ENCODE results near the gene EFCAB5.

EFCAB5 gene

GRCh38 chr17:29918016-29918415 is 23.4 kb upstream of the EFCAB5 start:
- Histone ChIP-seq H3K27ac (ENCODE audit: low read depth, low read length) (no peak overlapping the region), H3K4me2 (ENCODE audit: low read depth, low read length, poor library complexity, severe bottlenecking) (no peak overlapping the region), H3K36me3 (ENCODE audit: low read length) (no peaks in the 10 kb centered on the region), H3F3A (ENCODE audit: insufficient read depth) (peaks cover 7% of the 10 kb centered on the region; the same call in 1 of the 2 replicates), H3K27me3 (ENCODE audit: low read length) (no peaks in the 10 kb centered on the region), H4K20me1 (ENCODE audit: low read depth, low read length) (no peaks in the 10 kb centered on the region), H3K9me3 (ENCODE audit: insufficient read depth, low read length) (no peaks in the 10 kb centered on the region), H3K9me2 (replicated peaks; ENCODE audit: insufficient read depth, low read length) (no peaks in the 10 kb centered on the region), H3K79me2 (ENCODE audit: insufficient read depth, low read length) (peaks cover 95% of the 10 kb centered on the region), H3K4me3 (ENCODE audit: insufficient read depth, low read length, poor library complexity, severe bottlenecking) (no peak overlapping the region), H3K9ac (ENCODE audit: low read length) (no peak overlapping the region), H2AFZ (ENCODE audit: low read depth, low read length, severe bottlenecking) (no peak overlapping the region)
- TF ChIP-seq CTCF (IDR thresholded peaks at IDR 0.05; ENCODE audit: insufficient read depth, low read length, poor library complexity, severe bottlenecking) (no peak), EZH2phosphoT487 (conservative IDR thresholded peaks at IDR 0.05; ENCODE audit: low read length) (no peak)

GRCh38 chr17:29918922-29919856 is 22.2 kb upstream of the EFCAB5 start:
- Histone ChIP-seq H3K4me3 (ENCODE audit: insufficient read depth, low read length, poor library complexity, severe bottlenecking) (no peak overlapping the region), H3F3A (ENCODE audit: insufficient read depth) (peaks cover 7% of the 10 kb centered on the region; the same call in 1 of the 2 replicates), H3K9ac (ENCODE audit: low read length) (no peak overlapping the region), H3K27me3 (ENCODE audit: low read length) (no peaks in the 10 kb centered on the region), H3K9me2 (replicated peaks; ENCODE audit: insufficient read depth, low read length) (no peaks in the 10 kb centered on the region), H3K79me2 (ENCODE audit: insufficient read depth, low read length) (peaks cover 97% of the 10 kb centered on the region), H3K27ac (ENCODE audit: low read depth, low read length) (no peak overlapping the region), H3K36me3 (ENCODE audit: low read length) (peaks cover under 1% of the 10 kb centered on the region; the same call in 1 of the 2 replicates), H2AFZ (ENCODE audit: low read depth, low read length, severe bottlenecking) (no peak overlapping the region), H3K4me2 (ENCODE audit: low read depth, low read length, poor library complexity, severe bottlenecking) (no peak overlapping the region), H4K20me1 (ENCODE audit: low read depth, low read length) (no peaks in the 10 kb centered on the region), H3K9me3 (ENCODE audit: insufficient read depth, low read length) (no peaks in the 10 kb centered on the region)
- no peak for TF ChIP-seq EZH2phosphoT487 (conservative IDR thresholded peaks at IDR 0.05; ENCODE audit: low read length)
- no peak for TF ChIP-seq CTCF (IDR thresholded peaks at IDR 0.05; ENCODE audit: insufficient read depth, low read length, poor library complexity, severe bottlenecking)

- H3K9me3 ChIP-seq (ENCODE audit: insufficient read depth, low read length), result no peaks in the 10 kb centered on the region
- 0 out of 2 replicates have a peak, but pooled peaks cover 4% of the 10 kb centered on the region for H4K20me1 ChIP-seq (ENCODE audit: low read depth, low read length)
- no peak for TF ChIP-seq EZH2phosphoT487 (conservative IDR thresholded peaks at IDR 0.05; ENCODE audit: low read length)
- no peak for TF ChIP-seq CTCF (IDR thresholded peaks at IDR 0.05; ENCODE audit: insufficient read depth, low read length, poor library complexity, severe bottlenecking)
- H3K9me2 ChIP-seq (replicated peaks; ENCODE audit: insufficient read depth, low read length), result no peaks in the 10 kb centered on the region
- no peak overlapping the region for H2AFZ ChIP-seq (ENCODE audit: low read depth, low read length, severe bottlenecking)
- H3F3A ChIP-seq (ENCODE audit: insufficient read depth), result 0 out of 2 replicates have a peak, but pooled peaks cover 3% of the 10 kb centered on the region
- H3K27ac ChIP-seq (ENCODE audit: low read depth, low read length), result no peak overlapping the region
- peak overlapping the region; percentile 31 for H3K4me2 ChIP-seq (ENCODE audit: low read depth, low read length, poor library complexity, severe bottlenecking)
- H3K36me3 ChIP-seq (ENCODE audit: low read length), result peaks cover 15% of the 10 kb centered on the region; the same call in 1 of the 2 replicates
- H3K4me3 ChIP-seq (ENCODE audit: insufficient read depth, low read length, poor library complexity, severe bottlenecking), result no peak overlapping the region
- H3K9ac ChIP-seq (ENCODE audit: low read length), result no peak overlapping the region
- H3K27me3 ChIP-seq (ENCODE audit: low read length), result no peaks in the 10 kb centered on the region
- H3K79me2 ChIP-seq (ENCODE audit: insufficient read depth, low read length), result peaks cover 96% of the 10 kb centered on the region
Observed at GRCh38 chr17:29924786-29925185, 16.6 kb upstream of the EFCAB5 start.
